H1 (cell line): ENCODE measurements around the gene PTCH1. TPM values are rescaled to one million over a fixed set of nuclear protein-coding genes. Genes with fewer than 3 reads are reported as not detected.

Source experiments
- CTCF ChIA-PET: fragments of 300-600 bp; sonication (Branson Sonifier 250); formaldehyde crosslinking; loops from one replicate; lab custom pipeline; 2021; ENCODE audit not compliant: partially characterized antibody; lab: Charles Lee
- POLR2A ChIA-PET: fragments of 300-600 bp; sonication (Branson Sonifier 250); formaldehyde crosslinking; loops from one replicate; lab custom pipeline; 2021; ENCODE audit warnings: inconsistent platforms; ENCODE audit not compliant: partially characterized antibody; lab: Charles Lee
- DNase-seq, 2 experiments: peaks; one replicate each; pipeline versions ENCODE4 v3.0.0 to v3.0.0-alpha.2; 2010 to 2022; ENCODE audit warnings: low spot score in 2 of 2, low read depth in 1 of 2, mixed read lengths in 1 of 2
- FAIRE-seq: peaks from 2 replicates; lab custom pipeline; 2011; peaks lifted over from hg19 to GRCh38; lab: Jason Lieb, UNC
- H2AFZ ChIP-seq: 2 replicates; pipeline ENCODE4 v1.8.1; 2012; ENCODE audit warnings: low read length, inconsistent platforms
- H2AK5ac ChIP-seq: 2 replicates; pipeline ENCODE4 v1.6.1; 2013; ENCODE audit warnings: low read depth, low read length
- H2BK120ac ChIP-seq: replicated peaks from 2 replicates; pipeline ENCODE3; 2013; ENCODE audit warnings: low read depth, low read length, inconsistent platforms
- H2BK12ac ChIP-seq: 2 replicates; pipeline ENCODE4 v1.6.1; 2013; ENCODE audit warnings: low read depth, low read length
- H2BK15ac ChIP-seq: 2 replicates; pipeline ENCODE4 v1.6.1; 2013; ENCODE audit warnings: low read length
- H2BK20ac ChIP-seq: 2 replicates; pipeline ENCODE4 v1.6.1; 2013; ENCODE audit warnings: low read length
- H2BK5ac ChIP-seq: 2 replicates; pipeline ENCODE4 v1.6.1; 2013; ENCODE audit warnings: low read depth, low read length
- H3K14ac ChIP-seq: 2 replicates; pipeline ENCODE4 v1.6.1; 2013; ENCODE audit warnings: inconsistent platforms; ENCODE audit not compliant: insufficient read length
- H3K18ac ChIP-seq: 2 replicates; pipeline ENCODE4 v1.6.1; 2013; ENCODE audit warnings: low read length; ENCODE audit errors: extremely low read depth
- H3K23ac ChIP-seq: 2 replicates; pipeline ENCODE4 v1.6.1; 2013; ENCODE audit warnings: inconsistent platforms; ENCODE audit not compliant: insufficient read length
- H3K23me2 ChIP-seq: 2 replicates; pipeline ENCODE4 v1.6.1; 2013; ENCODE audit warnings: low read depth, low read length
- H3K27ac ChIP-seq: 2 replicates; pipeline ENCODE4 v1.6.1; 2011; ENCODE audit warnings: low read depth, low read length, inconsistent platforms
- H3K27me3 ChIP-seq, 4 experiments: replicated peaks in 1 of 4; 1 replicate in 1 of 4; 2 replicates in 3 of 4; pipeline versions ENCODE4 v1.6.1 to v1.8.1; 2011 to 2013; ENCODE audit warnings: low read length in 3 of 4, mild to moderate bottlenecking in 3 of 4, inconsistent platforms in 2 of 4, mixed read lengths in 2 of 4, moderate library complexity in 1 of 4; ENCODE audit not compliant: control insufficient read depth in 3 of 4, insufficient read depth in 3 of 4; ENCODE audit errors: extremely low read depth in 1 of 4
- H3K36me3 ChIP-seq, 4 experiments: 2 replicates each; pipeline versions ENCODE4 v1.6.1 to v1.8.1; 2011 to 2013; ENCODE audit warnings: mild to moderate bottlenecking in 4 of 4, low read length in 3 of 4, moderate library complexity in 2 of 4, control low read depth in 1 of 4, inconsistent platforms in 1 of 4; ENCODE audit not compliant: insufficient read depth in 4 of 4, control insufficient read depth in 2 of 4
- H3K4ac ChIP-seq: replicated peaks from 2 replicates; pipeline ENCODE3; 2013; ENCODE audit warnings: low read length, low read depth, mixed read lengths, inconsistent platforms; ENCODE audit not compliant: insufficient read length
- H3K4me1 ChIP-seq, 4 experiments: replicated peaks in 1 of 4; 1 replicate in 1 of 4; 2 replicates in 3 of 4; pipeline versions ENCODE4 v1.6.1 to v1.8.1; 2011 to 2013; ENCODE audit warnings: low read length in 3 of 4, inconsistent platforms in 2 of 4, mixed read lengths in 1 of 4; ENCODE audit not compliant: insufficient read depth in 4 of 4, control insufficient read depth in 3 of 4
- H3K4me2 ChIP-seq, 2 experiments: 2 replicates each; pipeline versions ENCODE4 v1.6.1 to v1.8.1; 2011 to 2013; ENCODE audit warnings: low read depth in 2 of 2, low read length in 2 of 2, control low read depth in 1 of 2, inconsistent platforms in 1 of 2, mild to moderate bottlenecking in 1 of 2; ENCODE audit not compliant: insufficient read depth in 1 of 2
- H3K4me3 ChIP-seq, 4 experiments: fragments of 200-600, 300-600 bp in 1 of 4; sonication (generic), shearing (Covaris generic), sonication (Bioruptor Twin) in 1 of 4; 2 replicates each; pipeline versions ENCODE4 v1.5.1 to v1.8.1; 2011 to 2016; ENCODE audit warnings: low read length in 4 of 4, low read depth in 3 of 4, control low read depth in 2 of 4, inconsistent platforms in 2 of 4, mild to moderate bottlenecking in 2 of 4, mixed read lengths in 1 of 4, moderate library complexity in 1 of 4; ENCODE audit not compliant: insufficient read depth in 2 of 4; ENCODE audit errors: extremely low read depth in 1 of 4
- H3K56ac ChIP-seq: replicated peaks from 2 replicates; pipeline ENCODE3; 2013; ENCODE audit warnings: low read depth, mild to moderate bottlenecking, mixed read lengths, low read length, inconsistent platforms; ENCODE audit not compliant: insufficient read length
- H3K79me1 ChIP-seq: 2 replicates; pipeline ENCODE4 v1.6.1; 2013; ENCODE audit warnings: low read depth, low read length, control low read depth
- H3K79me2 ChIP-seq, 2 experiments: 2 replicates each; pipeline versions ENCODE4 v1.6.1 to v1.8.1; 2012 to 2013; ENCODE audit warnings: low read length in 2 of 2, mild to moderate bottlenecking in 2 of 2, inconsistent platforms in 1 of 2; ENCODE audit not compliant: insufficient read depth in 2 of 2, control insufficient read depth in 1 of 2
- H3K9ac ChIP-seq, 4 experiments: replicated peaks in 1 of 4; 1 replicate in 1 of 4; 2 replicates in 3 of 4; pipeline versions ENCODE4 v1.6.1 to v1.8.1; 2011 to 2013; ENCODE audit warnings: low read depth in 3 of 4, low read length in 3 of 4, control low read depth in 2 of 4, mild to moderate bottlenecking in 2 of 4, moderate library complexity in 2 of 4, inconsistent platforms in 1 of 4; ENCODE audit errors: extremely low read depth in 1 of 4
- H3K9me3 ChIP-seq, 2 experiments: 2 replicates each; pipeline versions ENCODE4 v1.6.1 to v1.8.1; 2012 to 2013; ENCODE audit warnings: mild to moderate bottlenecking in 2 of 2, moderate library complexity in 2 of 2, control low read depth in 1 of 2, inconsistent platforms in 1 of 2, low read depth in 1 of 2, low read length in 1 of 2, mixed read lengths in 1 of 2; ENCODE audit not compliant: insufficient read depth in 2 of 2
- H4K20me1 ChIP-seq, 2 experiments: replicated peaks in 1 of 2; 2 replicates each; pipeline versions ENCODE3 to v1.8.1; 2011 to 2013; ENCODE audit warnings: inconsistent platforms in 2 of 2, low read length in 2 of 2, mild to moderate bottlenecking in 1 of 2; ENCODE audit not compliant: insufficient read depth in 2 of 2, control insufficient read depth in 1 of 2
- H4K5ac ChIP-seq: 2 replicates; pipeline ENCODE4 v1.6.1; 2013; ENCODE audit warnings: low read length, low read depth, mixed read lengths, inconsistent platforms; ENCODE audit not compliant: insufficient read length
- H4K8ac ChIP-seq: 2 replicates; pipeline ENCODE4 v1.8.0; 2013; ENCODE audit warnings: mild to moderate bottlenecking, moderate library complexity, low read length, inconsistent platforms; ENCODE audit not compliant: insufficient read depth; ENCODE audit errors: extremely low read depth
- H4K91ac ChIP-seq: replicated peaks from 2 replicates; pipeline ENCODE3; 2013; ENCODE audit warnings: low read length, mixed read lengths, inconsistent platforms; ENCODE audit not compliant: insufficient read length
- BCL11A ChIP-seq, 2 experiments: IDR thresholded peaks; one replicate each; pipeline ENCODE4 v1.6.1; 2011; ENCODE audit warnings: low read depth in 2 of 2, low read length in 2 of 2, mild to moderate bottlenecking in 2 of 2
- CBX5 ChIP-seq: fragments of 300-800, 300-1000 bp; sonication (generic); IDR thresholded peaks from 2 replicates; pipeline ENCODE4 v1.7.1; 2016; ENCODE audit warnings: antibody characterized with exemption, low read length, low read depth
- CTBP2 ChIP-seq: IDR thresholded peaks from 2 replicates; pipeline ENCODE4 v1.7.0; 2011; ENCODE audit warnings: borderline replicate concordance, mild to moderate bottlenecking, moderate library complexity, mixed read lengths, low read length; ENCODE audit not compliant: insufficient read depth, insufficient read length
- EGR1 ChIP-seq: IDR thresholded peaks from 2 replicates; pipeline ENCODE4 v1.6.1; 2011; ENCODE audit warnings: low read depth, low read length, borderline replicate concordance
- EP300 ChIP-seq, 2 experiments: IDR thresholded peaks; 1 replicate in 1 of 2; 2 replicates in 1 of 2; pipeline ENCODE4 v1.6.1; 2011 to 2012; ENCODE audit warnings: low read depth in 2 of 2, low read length in 2 of 2, mild to moderate bottlenecking in 2 of 2, borderline replicate concordance in 1 of 2, inconsistent platforms in 1 of 2, moderate library complexity in 1 of 2
- HDAC2 ChIP-seq, 2 experiments: fragments of 300-600 bp in 1 of 2; sonication (generic) in 1 of 2; IDR thresholded peaks; 2 replicates each; pipeline ENCODE4 v1.6.1; 2011 to 2012; ENCODE audit warnings: low read depth in 2 of 2, low read length in 2 of 2, mild to moderate bottlenecking in 2 of 2, moderate library complexity in 2 of 2, borderline replicate concordance in 1 of 2, inconsistent platforms in 1 of 2
- PHF8 ChIP-seq: fragments of 200-600 bp; sonication (generic); conservative IDR thresholded peaks from 2 replicates; pipeline ENCODE4 v1.7.1; 2012; ENCODE audit warnings: low read depth, mild to moderate bottlenecking, inconsistent platforms, low read length, moderate library complexity
- SIRT6 ChIP-seq: IDR thresholded peaks from one replicate; pipeline ENCODE4 v1.7.1; 2012; ENCODE audit warnings: low read length, inconsistent platforms
- WGBS, 2 experiments: shearing (Covaris generic) in 1 of 2; methylation state at CpG; one replicate each; pipeline versions ENCODE4 v1.1.6 to v1.1.7; 2013 to 2015; ENCODE audit warnings: low lambda C conversion rate in 2 of 2, mixed read lengths in 2 of 2, inconsistent platforms in 1 of 2, low coverage in 1 of 2, missing lambda C conversion rate in 1 of 2; ENCODE audit not compliant: insufficient replicate concordance in 2 of 2, insufficient coverage in 1 of 2, insufficient read length in 1 of 2; ENCODE audit errors: extremely low coverage in 1 of 2, missing lambda C conversion rate in 1 of 2; 5-methylcytosine and 5-hydroxymethylcytosine counted together
- polyA plus RNA-seq, 7 experiments: library from polyadenylated mRNA; depleted of rRNA in 3 of 7; stranded (reverse) in 5 of 7; unstranded in 2 of 7; fragments of >200 nt in 5 of 7; fragments of 200-250 nt in 2 of 7; gene quantifications; 1 replicate in 5 of 7; 2 replicates in 1 of 7; 4 replicates in 1 of 7; pipeline versions ENCODE4 v1.2.1 to v1.2.3, GENCODE V29; 2011 to 2013; ENCODE audit warnings: missing spikeins in 2 of 7, mixed read lengths in 2 of 7
- total RNA-seq: library from RNA; stranded (reverse); fragmentation: NEBNext Ultra II Directional; extraction: Animal tissue kit (Norgen Biotek cat#: 25700); gene quantifications from 2 replicates; pipeline ENCODE4 v1.2.1, GENCODE V29; 2021
- TF ChIP-seq, protein P1 (sequence below): IDR thresholded peaks from 2 replicates; pipeline ENCODE4 v1.6.1; 2011; ENCODE audit warnings: low read length, improper control_type of control experiment

PTCH1 gene
- total and polyA plus RNA-seq, 2 of the 8 experiments (the other 6 are each of a cell fraction or from before 2014, with no cell fraction given): 6.4 to 34.1 TPM

DNA sequence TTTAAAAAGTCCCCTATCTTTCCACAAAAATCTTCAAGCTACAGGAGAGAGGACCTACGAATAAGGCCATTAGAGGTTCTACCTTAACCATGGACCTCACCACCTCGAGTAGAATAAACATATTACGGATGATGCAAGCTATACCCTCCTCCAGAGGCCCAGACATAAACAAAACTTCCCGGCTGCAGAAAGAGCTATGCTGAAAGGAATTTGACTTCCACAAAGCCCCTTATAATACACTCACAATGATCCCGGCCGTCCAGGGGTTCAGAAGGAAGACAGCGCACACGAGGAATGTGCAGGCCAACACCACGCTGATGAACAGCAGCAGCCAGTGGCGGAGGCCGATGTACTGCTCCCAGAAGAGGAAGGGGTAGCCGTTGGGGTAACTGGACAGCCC is 59.0 kb downstream of the PTCH1 start:
- TF ChIP-seq CBX5 (no peak), EP300 (IDR thresholded peaks at IDR 0.05; ENCODE audit: borderline replicate concordance in 1 of 2, low read depth in 2 of 2, low read length in 2 of 2) (no peak), CTBP2 (no peak), SIRT6 (no peak), EGR1 (no peak), PHF8 (no peak), HDAC2 (IDR thresholded peaks at IDR 0.05; ENCODE audit: borderline replicate concordance in 1 of 2, low read depth in 2 of 2, low read length in 2 of 2) (no peak), BCL11A (IDR thresholded peaks at IDR 0.05; ENCODE audit: low read depth in 2 of 2, low read length in 2 of 2) (no peak)
- TF ChIP-seq, protein P1, sequence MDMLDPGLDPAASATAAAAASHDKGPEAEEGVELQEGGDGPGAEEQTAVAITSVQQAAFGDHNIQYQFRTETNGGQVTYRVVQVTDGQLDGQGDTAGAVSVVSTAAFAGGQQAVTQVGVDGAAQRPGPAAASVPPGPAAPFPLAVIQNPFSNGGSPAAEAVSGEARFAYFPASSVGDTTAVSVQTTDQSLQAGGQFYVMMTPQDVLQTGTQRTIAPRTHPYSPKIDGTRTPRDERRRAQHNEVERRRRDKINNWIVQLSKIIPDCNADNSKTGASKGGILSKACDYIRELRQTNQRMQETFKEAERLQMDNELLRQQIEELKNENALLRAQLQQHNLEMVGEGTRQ: no peak
- TF ChIP-seq, all 59 proteins: peak for 0
- H2BK12ac ChIP-seq: no peak overlapping the region
- no peak overlapping the region for H3K56ac ChIP-seq
- H3K9ac ChIP-seq: no peak overlapping the region
- ChIA-PET POLR2A (no interaction called here), CTCF (no interaction called here)
- no peak overlapping the region for H3K4ac ChIP-seq
- H3K4me3 ChIP-seq: no peak overlapping the region
- DNase-seq (no peak), FAIRE-seq (no peak)
- H3K18ac ChIP-seq: no peak overlapping the region
- no peak overlapping the region for H2BK120ac ChIP-seq
- no peak overlapping the region for H3K27ac ChIP-seq
- no peak overlapping the region for H2BK5ac ChIP-seq
- H4K20me1 ChIP-seq: peaks cover 0 to 3% of the 10 kb centered on the region in 2 experiments
- H4K91ac ChIP-seq: no peak overlapping the region
- H3K79me1 ChIP-seq: no peaks in the 10 kb centered on the region; the same call in 1 of the 2 replicates
- peaks cover 6 to 95% (median 37%) of the 10 kb centered on the region in 4 experiments; a peak in 6 of 8 replicates for H3K36me3 ChIP-seq
- no peak overlapping the region for H3K4me2 ChIP-seq
- H2AFZ ChIP-seq: no peak overlapping the region
- no peak overlapping the region for H3K23ac ChIP-seq
- no peak overlapping the region for H4K8ac ChIP-seq
- WGBS, 2 experiments: 90% methylated on average over 12 of the region's 12 CpGs; no CpG with 5 or more reads in 1 of the 2 experiments
- H3K4me1 ChIP-seq: peaks cover 0 to 6% (median 4%) of the 10 kb centered on the region in 4 experiments; a peak in 5 of 7 replicates
- H3K14ac ChIP-seq: no peak overlapping the region
- H2BK20ac ChIP-seq: no peak overlapping the region
- no peak overlapping the region for H2BK15ac ChIP-seq
- no peaks in the 10 kb centered on the region for H3K9me3 ChIP-seq
- H3K79me2 ChIP-seq: no peaks in the 10 kb centered on the region
- H3K27me3 ChIP-seq: no peaks in the 10 kb centered on the region
- H4K5ac ChIP-seq: no peak overlapping the region
- no peak overlapping the region for H2AK5ac ChIP-seq
- H3K23me2 ChIP-seq: no peaks in the 10 kb centered on the region
